K562 (cell line): ENCODE results near the gene CALCB. TPM values are rescaled to one million over a fixed set of nuclear protein-coding genes. Genes with fewer than 3 reads are reported as not detected.

Experiments used
- ATAC-seq: fragments of 200-7000 bp; cut with Tn5 transposase; 3 replicates; pipeline ENCODE4 v1.9.1; 2020; ENCODE audit warnings: moderate library complexity
- BruUV-seq: library from RNA; stranded (reverse); fragments of 400-500 nt; replicated peaks from 2 replicates; lab custom pipeline; 2021; lab: Mats Ljungman, UMichigan
- CTCF ChIA-PET: fragments of 300-600 bp; formaldehyde crosslinking; extraction: SDS; loops from one replicate; lab custom pipeline; 2021; ENCODE audit warnings: low intra/inter-chr PET ratio; lab: Yijun Ruan, JAX
- POLR2A ChIA-PET: fragments of 300-600, 350-650 bp; sonication (Branson Sonifier 250); formaldehyde crosslinking; extraction: SDS; loops from one replicate; lab custom pipeline; 2021; ENCODE audit warnings: antibody characterized with exemption, inconsistent platforms; lab: Yijun Ruan, JAX
- DNase-seq, 4 experiments: peaks; one replicate each; pipeline versions ENCODE4 v3.0.0 to v3.0.0-alpha.2; 2011 to 2018; ENCODE audit warnings: low spot score in 3 of 4, mixed read lengths in 3 of 4; ENCODE audit errors: extremely low read depth in 1 of 4
- FAIRE-seq: peaks from 2 replicates; lab custom pipeline; 2011; peaks lifted over from hg19 to GRCh38; lab: Jason Lieb, UNC
- H2AFZ ChIP-seq: 2 replicates; pipeline ENCODE4 v1.6.0; 2011; ENCODE audit warnings: low read depth, low read length, control low read depth, inconsistent platforms
- H3K27ac ChIP-seq: fragments of 200-600 bp; 3 replicates; pipeline ENCODE4 v1.8.0; 2011; ENCODE audit warnings: low read depth, mild to moderate bottlenecking, control low read depth, inconsistent platforms, low read length, moderate library complexity, mixed read lengths; ENCODE audit errors: extremely low read depth
- H3K27me3 ChIP-seq, 2 experiments: fragments of 300-600 bp in 1 of 2; 2 replicates in 1 of 2; 3 replicates in 1 of 2; pipeline versions ENCODE4 v1.6.0 to v1.8.0; 2011; ENCODE audit warnings: inconsistent platforms in 2 of 2, low read length in 2 of 2, mild to moderate bottlenecking in 1 of 2, mixed read lengths in 1 of 2, moderate library complexity in 1 of 2; ENCODE audit not compliant: control insufficient read depth in 2 of 2, insufficient read depth in 2 of 2
- H3K36me3 ChIP-seq: fragments of 300-600 bp; 3 replicates; pipeline ENCODE4 v1.8.0; 2011; ENCODE audit warnings: mild to moderate bottlenecking, low read length, inconsistent platforms; ENCODE audit not compliant: control insufficient read depth, insufficient read depth
- H3K4me1 ChIP-seq, 2 experiments: fragments of 200-600 bp in 1 of 2; replicated peaks in 1 of 2; 2 replicates in 1 of 2; 3 replicates in 1 of 2; pipeline versions ENCODE4 v1.5.1 to v1.8.0; 2011; ENCODE audit warnings: inconsistent platforms in 2 of 2, low read length in 2 of 2, mild to moderate bottlenecking in 1 of 2, mixed read lengths in 1 of 2, moderate library complexity in 1 of 2; ENCODE audit not compliant: control insufficient read depth in 2 of 2, insufficient read depth in 2 of 2
- H3K4me2 ChIP-seq: 2 replicates; pipeline ENCODE4 v1.6.1; 2011; ENCODE audit warnings: low read length, control low read depth, inconsistent platforms, mixed read lengths; ENCODE audit not compliant: insufficient read depth
- H3K4me3 ChIP-seq: fragments of 200-600 bp; sonication (generic), shearing (Covaris generic); 2 replicates; pipeline ENCODE4 v1.5.1; 2016; ENCODE audit warnings: control low read depth, inconsistent platforms
- H3K79me2 ChIP-seq: fragments of 200-600 bp; 3 replicates; pipeline ENCODE4 v1.8.0; 2011; ENCODE audit warnings: low read length, inconsistent platforms; ENCODE audit not compliant: control insufficient read depth, insufficient read depth
- H3K9ac ChIP-seq, 2 experiments: 2 replicates each; pipeline versions ENCODE4 v1.6.0 to v1.6.1; 2011; ENCODE audit warnings: low read depth in 2 of 2, low read length in 2 of 2, control low read depth in 1 of 2, inconsistent platforms in 1 of 2, mild to moderate bottlenecking in 1 of 2, mixed read lengths in 1 of 2; ENCODE audit not compliant: insufficient read depth in 1 of 2
- H3K9me1 ChIP-seq: one replicate; pipeline ENCODE4 v1.6.0; 2011; ENCODE audit warnings: inconsistent platforms, mild to moderate bottlenecking, low read length, moderate library complexity; ENCODE audit not compliant: control insufficient read depth, insufficient read depth
- H3K9me3 ChIP-seq: replicated peaks from 2 replicates; pipeline ENCODE4 v1.5.1; 2011; ENCODE audit warnings: low read depth, low read length, inconsistent platforms; ENCODE audit not compliant: control insufficient read depth, insufficient read depth
- H4K20me1 ChIP-seq: replicated peaks from 2 replicates; pipeline ENCODE4 v1.6.1; 2011; ENCODE audit warnings: low read length, inconsistent platforms, mixed read lengths; ENCODE audit not compliant: control insufficient read depth, insufficient read depth
- CHD1 ChIP-seq: fragments of 200-600 bp; sonication (generic); IDR thresholded peaks from one replicate; pipeline ENCODE4 v1.6.1; 2012; ENCODE audit warnings: mild to moderate bottlenecking, moderate library complexity, low read length, inconsistent platforms
- DNMT1 ChIP-seq: fragments of 450-650 bp; IDR thresholded peaks from 2 replicates; pipeline ENCODE4 v1.6.1; 2016; ENCODE audit warnings: antibody characterized with exemption, mild to moderate bottlenecking
- HINFP ChIP-seq: fragments of 450-650 bp; conservative IDR thresholded peaks from 2 replicates; pipeline ENCODE4 v1.6.1; 2016; ENCODE audit warnings: missing genetic modification characterization, low read depth, mild to moderate bottlenecking, control low read depth, missing compliant biosample characterization
- JUNB ChIP-seq: fragments of 450-650 bp; formaldehyde crosslinking; conservative IDR thresholded peaks from 2 replicates; pipeline ENCODE4 v1.4.0; 2020; ENCODE audit warnings: mild to moderate bottlenecking
- MBD1 ChIP-seq: fragments of 250-450 bp; sonication (Bioruptor Pico); IDR thresholded peaks from 2 replicates; pipeline ENCODE4 v1.8.0; 2022; ENCODE audit warnings: inconsistent platforms
- NFATC3 ChIP-seq: fragments of 450-650 bp; IDR thresholded peaks from 2 replicates; pipeline ENCODE4 v1.6.1; 2017; ENCODE audit warnings: mild to moderate bottlenecking
- NFIC ChIP-seq: fragments of 450-650 bp; IDR thresholded peaks from 2 replicates; pipeline ENCODE4 v1.6.1; 2017; ENCODE audit warnings: mild to moderate bottlenecking, inconsistent platforms
- OTX1 ChIP-seq: fragments of 450-650 bp; formaldehyde crosslinking; IDR thresholded peaks from 2 replicates; pipeline ENCODE4 v1.4.0; 2022; ENCODE audit warnings: mild to moderate bottlenecking
- POLR3G ChIP-seq: IDR thresholded peaks from 2 replicates; pipeline ENCODE4 v1.6.1; 2011; ENCODE audit not compliant: insufficient read length, insufficient replicate concordance; ENCODE audit errors: extremely low read depth
- TCF3 ChIP-seq: sonication (generic); formaldehyde crosslinking; IDR thresholded peaks from 2 replicates; pipeline ENCODE4 v1.4.0; 2020; ENCODE audit warnings: mild to moderate bottlenecking, missing genetic modification reagents
- ZEB2 ChIP-seq: fragments of 450-650 bp; IDR thresholded peaks from 2 replicates; pipeline ENCODE4 v1.6.1; 2016
- in situ Hi-C: fragments of 300-500 bp; cut with MboI; formaldehyde crosslinking; loops from 4 replicates; pipeline ENCODE4 v1.15.0; 2018; ENCODE audit warnings: inconsistent platforms, mixed read lengths
- intact Hi-C: fragments of 100-400 bp; cut with micrococcal nuclease; formaldehyde crosslinking; loops from 2 replicates; pipeline ENCODE4 v1.14.2; 2022
- polyA plus RNA-seq, 8 experiments: library from polyadenylated mRNA; depleted of rRNA in 4 of 8; stranded (reverse) in 5 of 8; unstranded in 3 of 8; fragments of >200 nt; fragmentation: Nextera tagmentation in 2 of 8; fragmentation: Illumina TruSeq in 1 of 8; extraction: Ambion mirVana in 2 of 8; extraction: Trizol in 1 of 8; gene quantifications; 2 replicates each; pipeline versions ENCODE4 v1.2.1 to v1.2.3, GENCODE V29; 2011 to 2014; ENCODE audit warnings: inconsistent platforms in 1 of 8, missing spikeins in 1 of 8
- total RNA-seq, 7 experiments: library from RNA; depleted of rRNA in 6 of 7; stranded (reverse); fragments of >200 nt in 6 of 7; fragmentation: Illumina TruSeq in 2 of 7; extraction: Trizol in 2 of 7; gene quantifications; 2 replicates each; pipeline versions ENCODE4 v1.2.1 to v1.2.3, GENCODE V29; 2011 to 2021; ENCODE audit warnings: low replicate concordance in 1 of 7

The CALCB gene
- total and polyA plus RNA-seq, 9 of the 15 experiments (the other 6 are each of a cell fraction or from before 2014, with no cell fraction given), result not detected

- no TSS peak for BruUV-seq
- Histone ChIP-seq H3K4me3 (no peak overlapping the region), H3K9me1 (no peaks in the 10 kb centered on the region), H3K9me3 (no peaks in the 10 kb centered on the region), H3K9ac (no peak overlapping the region), H4K20me1 (no peaks in the 10 kb centered on the region), H3K4me2 (no peak overlapping the region), H3K4me1 (no peaks in the 10 kb centered on the region), H3K27ac (no peak overlapping the region), H2AFZ (no peak overlapping the region), H3K36me3 (no peaks in the 10 kb centered on the region)
- POLR2A ChIA-PET, result interaction anchor here (0.6 to 1.5 kb wide), 2 partner anchors 9 to 144 kb away, joined by 3 to 4 read pairs; no protein-coding TSS in a partner anchor
- in situ Hi-C loops, result no loop called here
- DNase-seq, result no peak
- CTCF ChIA-PET, result no interaction called here
- FAIRE-seq, result no peak
- TF ChIP-seq TCF3 (no peak), POLR3G (no peak), MBD1 (no peak), DNMT1 (no peak), NFATC3 (no peak), CHD1 (no peak), OTX1 (CRISPR knock-in tag) (no peak), HINFP (tag) (no peak), JUNB (CRISPR knock-in tag) (no peak), ZEB2 (no peak), NFIC (no peak)
- TF ChIP-seq, all 486 proteins: peak for 0
- ATAC-seq, result no peak
- no peaks in the 10 kb centered on the region for H3K79me2 ChIP-seq
- peaks cover under 1 to 11% of the 10 kb centered on the region in 2 experiments; a peak in 3 of 5 replicates for H3K27me3 ChIP-seq
- intact Hi-C loops, result no loop called here
These were observed 45.0 kb downstream of the CALCB start for GRCh38 chr11:15118431-15118830.
